ENCODE data around the gene IRAK2. TPM values are rescaled to one million over a fixed set of nuclear protein-coding genes. Genes with fewer than 3 reads are reported as not detected.

IRAK2 gene
- total RNA-seq, 1 experiment from 2014 or later: 0.61 TPM

DNA sequence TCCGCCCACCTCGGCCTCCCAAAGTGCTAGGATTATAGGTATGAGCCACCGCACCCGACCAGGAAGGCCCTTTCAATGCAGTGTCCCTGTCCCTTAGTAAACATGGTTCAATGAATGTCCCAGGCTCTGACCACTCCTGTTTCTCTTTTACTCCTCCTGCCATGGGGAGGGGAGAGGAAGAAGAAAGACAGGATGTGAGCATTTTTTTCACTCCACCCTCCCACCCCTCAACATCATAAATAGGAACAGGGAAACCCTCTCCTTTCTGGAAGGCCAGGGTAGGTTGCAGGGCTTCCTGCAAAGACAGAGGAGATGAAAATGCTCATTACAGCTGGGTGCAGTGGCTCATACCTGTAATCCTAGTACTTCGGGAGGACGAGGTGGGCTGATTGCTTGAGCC lies 76.1 kb downstream of the IRAK2 start:
- no CpG with 5 or more reads among the region's 6 CpGs for WGBS (ENCODE audit: extremely low coverage, insufficient read length, low lambda C conversion rate)
- TF ChIP-seq, protein P1, sequence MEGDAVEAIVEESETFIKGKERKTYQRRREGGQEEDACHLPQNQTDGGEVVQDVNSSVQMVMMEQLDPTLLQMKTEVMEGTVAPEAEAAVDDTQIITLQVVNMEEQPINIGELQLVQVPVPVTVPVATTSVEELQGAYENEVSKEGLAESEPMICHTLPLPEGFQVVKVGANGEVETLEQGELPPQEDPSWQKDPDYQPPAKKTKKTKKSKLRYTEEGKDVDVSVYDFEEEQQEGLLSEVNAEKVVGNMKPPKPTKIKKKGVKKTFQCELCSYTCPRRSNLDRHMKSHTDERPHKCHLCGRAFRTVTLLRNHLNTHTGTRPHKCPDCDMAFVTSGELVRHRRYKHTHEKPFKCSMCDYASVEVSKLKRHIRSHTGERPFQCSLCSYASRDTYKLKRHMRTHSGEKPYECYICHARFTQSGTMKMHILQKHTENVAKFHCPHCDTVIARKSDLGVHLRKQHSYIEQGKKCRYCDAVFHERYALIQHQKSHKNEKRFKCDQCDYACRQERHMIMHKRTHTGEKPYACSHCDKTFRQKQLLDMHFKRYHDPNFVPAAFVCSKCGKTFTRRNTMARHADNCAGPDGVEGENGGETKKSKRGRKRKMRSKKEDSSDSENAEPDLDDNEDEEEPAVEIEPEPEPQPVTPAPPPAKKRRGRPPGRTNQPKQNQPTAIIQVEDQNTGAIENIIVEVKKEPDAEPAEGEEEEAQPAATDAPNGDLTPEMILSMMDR (conservative IDR thresholded peaks at IDR 0.05): no peak
- H2BK12ac ChIP-seq (ENCODE audit: insufficient read length, low read depth, low read length): no peak overlapping the region
- H4K8ac ChIP-seq (replicated peaks; ENCODE audit: insufficient read length, low read depth, low read length): no peak overlapping the region
- no peaks in the 10 kb centered on the region for H4K20me1 ChIP-seq (ENCODE audit: control insufficient read depth, insufficient read depth, insufficient read length)
- no peaks in the 10 kb centered on the region for H3K4me1 ChIP-seq (ENCODE audit: insufficient read depth, low read length)
- no peaks in the 10 kb centered on the region for H3K79me1 ChIP-seq (ENCODE audit: insufficient read depth, low read depth, low read length, poor library complexity, severe bottlenecking)
- no peak overlapping the region for H3K4me2 ChIP-seq (ENCODE audit: insufficient read depth, insufficient read length, low read length)
- H3K79me2 ChIP-seq (ENCODE audit: insufficient read depth, low read length): no peaks in the 10 kb centered on the region
- H3K23me2 ChIP-seq (ENCODE audit: insufficient read length, low read depth, low read length, poor library complexity, severe bottlenecking): no peaks in the 10 kb centered on the region
- no peak overlapping the region for H3K27ac ChIP-seq (ENCODE audit: insufficient read length, low read depth, low read length)
- H2AFZ ChIP-seq (ENCODE audit: low read length): no peak overlapping the region
- no peaks in the 10 kb centered on the region for H3K27me3 ChIP-seq (ENCODE audit: insufficient read depth, low read length)
- H4K91ac ChIP-seq (ENCODE audit: insufficient read length, low read depth, low read length): no peak overlapping the region
- H3K27me3 Mint-ChIP-seq (ENCODE audit: low read depth): peaks cover 6% of the 10 kb centered on the region
- H3K4me3 Mint-ChIP-seq: no peak overlapping the region
- no peak overlapping the region for H3K27ac Mint-ChIP-seq
- H3K14ac ChIP-seq (ENCODE audit: insufficient read depth, low read length): no peak overlapping the region
- peaks cover 14 to 17% of the 10 kb centered on the region in 2 experiments for H3K4me1 Mint-ChIP-seq
- no peak for DNase-seq
- no peak overlapping the region for H3K56ac ChIP-seq (ENCODE audit: insufficient read length, low read depth, low read length)
- H2BK15ac ChIP-seq (ENCODE audit: low read depth, low read length): no peak overlapping the region
- peaks cover 8 to 30% (median 10%) of the 10 kb centered on the region in 3 experiments for H3K36me3 Mint-ChIP-seq (ENCODE audit: insufficient read depth in 1 of 3, low read depth in 3 of 3)
- H3T11ph ChIP-seq (ENCODE audit: low read length): no peak overlapping the region
- H2AK5ac ChIP-seq (ENCODE audit: insufficient read length, low read length): no peak overlapping the region
- no peak overlapping the region for H2BK5ac ChIP-seq (ENCODE audit: insufficient read length, low read length)
- H3K9ac ChIP-seq (ENCODE audit: extremely low read depth, insufficient read length, low read length): no peak overlapping the region
- H2BK120ac ChIP-seq (ENCODE audit: low read depth, low read length, poor library complexity, severe bottlenecking): no peak overlapping the region
- H3K18ac ChIP-seq (ENCODE audit: insufficient read length, low read depth, low read length): no peak overlapping the region
- no peaks in the 10 kb centered on the region for H3K9me3 ChIP-seq (ENCODE audit: control insufficient read depth, low read depth, low read length)
- no peak overlapping the region for H4K5ac ChIP-seq (ENCODE audit: insufficient read length, low read depth, low read length)
- peaks cover 17 to 22% of the 10 kb centered on the region in 2 experiments for H3K9me3 Mint-ChIP-seq
- H3K4ac ChIP-seq (ENCODE audit: low read depth, low read length): no peak overlapping the region
- H2BK20ac ChIP-seq (ENCODE audit: low read depth, low read length, poor library complexity, severe bottlenecking): no peak overlapping the region
- no peak overlapping the region for H3K23ac ChIP-seq (ENCODE audit: insufficient read length, low read depth, low read length)

Data from H9 (cell line).